Endothelial cell of umbilical vein (primary cell): ENCODE data around the gene SYT14. TPM values are rescaled to one million over a fixed set of nuclear protein-coding genes. Genes with fewer than 3 reads are reported as not detected.

Experiments used
- BruUV-seq: library from RNA; stranded (reverse); fragments of 400-500 nt; replicated peaks from 2 replicates; lab custom pipeline; 2021; lab: Mats Ljungman, UMichigan
- CTCF ChIA-PET: fragments of 300-600, 350-600 bp; sonication (Branson Sonifier 250); formaldehyde crosslinking; loops from one replicate; lab custom pipeline; 2021; ENCODE audit warnings: antibody characterized with exemption, inconsistent platforms; lab: Charles Lee
- POLR2A ChIA-PET: fragments of 300-600, 350-600 bp; sonication (Branson Sonifier 250); formaldehyde crosslinking; loops from one replicate; lab custom pipeline; 2021; ENCODE audit warnings: antibody characterized with exemption, inconsistent platforms; lab: Charles Lee
- DNase-seq: peaks from one replicate; pipeline ENCODE4 v3.0.0-alpha.2; 2011; ENCODE audit warnings: low read depth, low spot score
- FAIRE-seq: peaks from 2 replicates; lab custom pipeline; 2011; peaks lifted over from hg19 to GRCh38; lab: Jason Lieb, UNC
- H2AFZ ChIP-seq: 2 replicates; pipeline ENCODE4 v1.6.0; 2012; ENCODE audit warnings: low read depth, low read length, control low read depth, inconsistent platforms
- H3K27ac ChIP-seq: 2 replicates; pipeline ENCODE4 v1.5.1; 2011; ENCODE audit warnings: low read depth, mild to moderate bottlenecking, control low read depth, low read length, moderate library complexity; ENCODE audit not compliant: insufficient read depth
- H3K27me3 ChIP-seq, 2 experiments: 2 replicates each; pipeline versions ENCODE4 v1.6.0 to v1.6.1; 2011; ENCODE audit warnings: low read length in 2 of 2, mixed read lengths in 1 of 2; ENCODE audit not compliant: control insufficient read depth in 2 of 2, insufficient read depth in 2 of 2
- H3K36me3 ChIP-seq, 2 experiments: 2 replicates in 1 of 2; 3 replicates in 1 of 2; pipeline ENCODE4 v1.5.1; 2011; ENCODE audit warnings: low read length in 2 of 2, mild to moderate bottlenecking in 1 of 2, moderate library complexity in 1 of 2; ENCODE audit not compliant: control insufficient read depth in 2 of 2, insufficient read depth in 2 of 2; ENCODE audit errors: extremely low read depth in 1 of 2
- H3K4me1 ChIP-seq: 3 replicates; pipeline ENCODE4 v1.5.1; 2011; ENCODE audit warnings: mild to moderate bottlenecking, low read length; ENCODE audit not compliant: control insufficient read depth, insufficient read depth; ENCODE audit errors: extremely low read depth
- H3K4me2 ChIP-seq: 2 replicates; pipeline ENCODE4 v1.6.1; 2011; ENCODE audit warnings: low read length, control low read depth, mixed read lengths; ENCODE audit not compliant: insufficient read depth
- H3K4me3 ChIP-seq, 3 experiments: fragments of 200-600 bp in 1 of 3; sonication (generic), shearing (Covaris generic) in 1 of 3; replicated peaks in 1 of 3; 2 replicates each; pipeline ENCODE4 v1.5.1; 2011 to 2016; ENCODE audit warnings: control low read depth in 3 of 3, low read length in 3 of 3, mild to moderate bottlenecking in 2 of 3, inconsistent platforms in 1 of 3, low read depth in 1 of 3, moderate library complexity in 1 of 3; ENCODE audit not compliant: insufficient read depth in 1 of 3
- H3K79me2 ChIP-seq: 2 replicates; pipeline ENCODE4 v1.6.0; 2012; ENCODE audit warnings: low read length, inconsistent platforms; ENCODE audit not compliant: control insufficient read depth, insufficient read depth
- H3K9ac ChIP-seq: replicated peaks from 2 replicates; pipeline ENCODE3; 2011; ENCODE audit warnings: low read length, control low read depth; ENCODE audit not compliant: insufficient read depth; ENCODE audit errors: extremely low read depth
- H3K9me1 ChIP-seq: replicated peaks from 3 replicates; pipeline ENCODE4 v1.6.0; 2011; ENCODE audit warnings: mild to moderate bottlenecking, low read length; ENCODE audit not compliant: control insufficient read depth, insufficient read depth; ENCODE audit errors: extremely low read depth
- H3K9me3 ChIP-seq: replicated peaks from 2 replicates; pipeline ENCODE4 v1.5.1; 2012; ENCODE audit warnings: low read length, inconsistent platforms; ENCODE audit not compliant: control insufficient read depth, insufficient read depth
- H4K20me1 ChIP-seq: replicated peaks from 2 replicates; pipeline ENCODE3; 2011; ENCODE audit warnings: mild to moderate bottlenecking, low read length; ENCODE audit not compliant: control insufficient read depth, insufficient read depth; ENCODE audit errors: extremely low read depth
- EZH2 ChIP-seq: IDR thresholded peaks from 2 replicates; pipeline ENCODE4 v1.6.1; 2012; ENCODE audit warnings: borderline replicate concordance, low read depth, mild to moderate bottlenecking, moderate library complexity, low read length, inconsistent platforms; ENCODE audit not compliant: severe bottlenecking
- FOS ChIP-seq: IDR thresholded peaks from 2 replicates; pipeline ENCODE4 v1.6.1; 2011; ENCODE audit warnings: mild to moderate bottlenecking, low read length, moderate library complexity, borderline replicate concordance; ENCODE audit not compliant: insufficient read depth
- GATA2 ChIP-seq: IDR thresholded peaks from 2 replicates; pipeline ENCODE4 v1.7.0; 2011; ENCODE audit warnings: low read depth, mild to moderate bottlenecking, moderate library complexity, mixed read lengths, low read length; ENCODE audit not compliant: insufficient read length, insufficient read depth
- JUN ChIP-seq: IDR thresholded peaks from 2 replicates; pipeline ENCODE4 v1.6.1; 2011; ENCODE audit warnings: borderline replicate concordance, low read depth; ENCODE audit not compliant: insufficient read length, insufficient read depth
- MYC ChIP-seq: IDR thresholded peaks from one replicate; pipeline ENCODE4 v1.6.1; 2011; ENCODE audit warnings: mild to moderate bottlenecking, low read depth, low read length
- POLR2A ChIP-seq: IDR thresholded peaks from 2 replicates; pipeline ENCODE4 v1.6.1; 2012; ENCODE audit warnings: low read depth, mild to moderate bottlenecking, control low read depth, low read length
- POLR2AphosphoS5 ChIP-seq: IDR thresholded peaks from 2 replicates; pipeline ENCODE4 v1.6.1; 2012; ENCODE audit warnings: low read depth, mild to moderate bottlenecking, control low read depth, low read length, moderate library complexity; ENCODE audit not compliant: insufficient read depth
- dilution Hi-C: fragments of 300-500 bp; cut with MboI; formaldehyde crosslinking; loops from one replicate; pipeline ENCODE4 v1.15.0; 2019; ENCODE audit warnings: low sequenced_read_pairs; ENCODE audit not compliant: extremely low pct_ligation_motif_present
- intact Hi-C: fragments of 100-400 bp; cut with micrococcal nuclease; formaldehyde crosslinking; loops from one replicate; pipeline ENCODE4 v1.10.0; 2022
- polyA plus RNA-seq, 4 experiments: library from polyadenylated mRNA; depleted of rRNA in 3 of 4; stranded (reverse) in 3 of 4; unstranded in 1 of 4; fragments of >200 nt; gene quantifications; 2 replicates each; pipeline versions ENCODE4 v1.2.1 to v1.2.3, GENCODE V29; 2011 to 2012; ENCODE audit warnings: missing spikeins in 1 of 4
- total RNA-seq: library from RNA; stranded (reverse); gene quantifications from 2 replicates; pipeline ENCODE4 v1.2.3, GENCODE V29; 2021
- TF ChIP-seq, protein P1 (sequence below): IDR thresholded peaks from 2 replicates; pipeline ENCODE4 v1.6.1; 2011; ENCODE audit not compliant: insufficient read depth, insufficient read length
- TF ChIP-seq, protein P2 (sequence below), 2 donors: IDR thresholded peaks; 1 replicate in 1 of 2; 2 replicates in 1 of 2; pipeline ENCODE4 v1.5.1; 2011; ENCODE audit warnings: low read length in 2 of 2, mild to moderate bottlenecking in 2 of 2, moderate library complexity in 2 of 2, control low read depth in 1 of 2, inconsistent platforms in 1 of 2, low read depth in 1 of 2; ENCODE audit not compliant: insufficient read depth in 1 of 2; ENCODE audit errors: extremely low read depth in 1 of 2

Gene SYT14
- total and polyA plus RNA-seq, 2 donors (not counting 3 experiments of a cell fraction or from before 2014, with no cell fraction given): 0.08 to 0.18 TPM

DNA sequence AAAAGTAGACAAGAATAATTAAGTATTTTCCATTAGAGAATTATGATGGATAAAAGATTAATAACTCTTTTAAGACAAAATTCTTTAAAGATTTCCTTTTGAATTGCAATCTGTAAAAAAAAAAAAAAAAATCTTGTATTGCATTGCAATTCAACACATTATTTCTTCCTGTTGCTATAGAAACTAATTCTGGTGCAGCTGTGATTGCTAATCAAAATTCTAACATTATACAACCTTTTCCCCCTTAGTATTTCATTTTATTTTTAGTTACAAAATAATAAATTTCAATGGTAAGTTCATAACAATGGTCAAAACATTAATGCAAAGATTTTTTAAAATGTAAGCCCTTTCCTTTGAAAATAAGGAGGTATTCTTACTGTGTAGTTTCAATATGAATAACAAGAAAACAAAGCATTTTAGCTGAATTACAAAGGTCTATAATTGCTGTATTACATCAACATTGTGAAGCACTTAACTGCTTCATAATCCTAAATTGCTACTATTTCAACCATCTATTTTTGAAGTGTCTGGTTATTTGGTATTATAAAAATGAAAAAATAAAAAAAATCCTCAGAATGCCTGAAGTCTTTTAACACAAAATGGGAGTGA, 135.0 kb downstream of the SYT14 start:
- H3K36me3 ChIP-seq: no peaks in the 10 kb centered on the region
- no peaks in the 10 kb centered on the region for H3K79me2 ChIP-seq
- CTCF ChIA-PET: interaction anchor here (0.9 to 1.0 kb wide), 2 partner anchors 16 to 18 kb away, joined by 3 read pairs; no protein-coding TSS in a partner anchor
- H3K27me3 ChIP-seq: no peaks in the 10 kb centered on the region
- POLR2A ChIA-PET: no interaction called here
- DNase-seq (no peak), FAIRE-seq (no peak)
- no peak overlapping the region for H3K4me3 ChIP-seq
- H3K9me1 ChIP-seq: no peaks in the 10 kb centered on the region
- no peak overlapping the region for H3K27ac ChIP-seq
- TF ChIP-seq POLR2AphosphoS5 (no peak), JUN (no peak), GATA2 (no peak), FOS (no peak), MYC (no peak), POLR2A (no peak), EZH2 (no peak)
- TF ChIP-seq, protein P1, sequence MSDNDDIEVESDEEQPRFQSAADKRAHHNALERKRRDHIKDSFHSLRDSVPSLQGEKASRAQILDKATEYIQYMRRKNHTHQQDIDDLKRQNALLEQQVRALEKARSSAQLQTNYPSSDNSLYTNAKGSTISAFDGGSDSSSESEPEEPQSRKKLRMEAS: no peak
- TF ChIP-seq, protein P2, sequence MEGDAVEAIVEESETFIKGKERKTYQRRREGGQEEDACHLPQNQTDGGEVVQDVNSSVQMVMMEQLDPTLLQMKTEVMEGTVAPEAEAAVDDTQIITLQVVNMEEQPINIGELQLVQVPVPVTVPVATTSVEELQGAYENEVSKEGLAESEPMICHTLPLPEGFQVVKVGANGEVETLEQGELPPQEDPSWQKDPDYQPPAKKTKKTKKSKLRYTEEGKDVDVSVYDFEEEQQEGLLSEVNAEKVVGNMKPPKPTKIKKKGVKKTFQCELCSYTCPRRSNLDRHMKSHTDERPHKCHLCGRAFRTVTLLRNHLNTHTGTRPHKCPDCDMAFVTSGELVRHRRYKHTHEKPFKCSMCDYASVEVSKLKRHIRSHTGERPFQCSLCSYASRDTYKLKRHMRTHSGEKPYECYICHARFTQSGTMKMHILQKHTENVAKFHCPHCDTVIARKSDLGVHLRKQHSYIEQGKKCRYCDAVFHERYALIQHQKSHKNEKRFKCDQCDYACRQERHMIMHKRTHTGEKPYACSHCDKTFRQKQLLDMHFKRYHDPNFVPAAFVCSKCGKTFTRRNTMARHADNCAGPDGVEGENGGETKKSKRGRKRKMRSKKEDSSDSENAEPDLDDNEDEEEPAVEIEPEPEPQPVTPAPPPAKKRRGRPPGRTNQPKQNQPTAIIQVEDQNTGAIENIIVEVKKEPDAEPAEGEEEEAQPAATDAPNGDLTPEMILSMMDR (IDR thresholded peaks at IDR 0.05; ENCODE audit: extremely low read depth in 1 of 2, insufficient read depth in 1 of 2, low read depth in 1 of 2, low read length in 2 of 2): no peak
- dilution Hi-C loops: no loop called here
- H4K20me1 ChIP-seq: no peaks in the 10 kb centered on the region
- no peak overlapping the region for H2AFZ ChIP-seq
- H3K4me2 ChIP-seq: no peak overlapping the region
- no TSS peak for BruUV-seq
- intact Hi-C loops: no loop called here
- H3K4me1 ChIP-seq: no peaks in the 10 kb centered on the region
- H3K9me3 ChIP-seq: no peaks in the 10 kb centered on the region
- H3K9ac ChIP-seq: no peak overlapping the region
